GM12872 (cell line): ENCODE results near the gene HMCES.

ENCODE experiments used
- CTCF ChIP-seq: IDR thresholded peaks from 3 replicates; pipeline ENCODE4 v1.5.1; 2011; ENCODE audit warnings: low read depth, mild to moderate bottlenecking, low read length, moderate library complexity; ENCODE audit not compliant: insufficient read depth

HMCES gene

GRCh38 chr3:129261894-129262293, 16.8 kb upstream of the HMCES start:
- no peak for TF ChIP-seq CTCF

DNA sequence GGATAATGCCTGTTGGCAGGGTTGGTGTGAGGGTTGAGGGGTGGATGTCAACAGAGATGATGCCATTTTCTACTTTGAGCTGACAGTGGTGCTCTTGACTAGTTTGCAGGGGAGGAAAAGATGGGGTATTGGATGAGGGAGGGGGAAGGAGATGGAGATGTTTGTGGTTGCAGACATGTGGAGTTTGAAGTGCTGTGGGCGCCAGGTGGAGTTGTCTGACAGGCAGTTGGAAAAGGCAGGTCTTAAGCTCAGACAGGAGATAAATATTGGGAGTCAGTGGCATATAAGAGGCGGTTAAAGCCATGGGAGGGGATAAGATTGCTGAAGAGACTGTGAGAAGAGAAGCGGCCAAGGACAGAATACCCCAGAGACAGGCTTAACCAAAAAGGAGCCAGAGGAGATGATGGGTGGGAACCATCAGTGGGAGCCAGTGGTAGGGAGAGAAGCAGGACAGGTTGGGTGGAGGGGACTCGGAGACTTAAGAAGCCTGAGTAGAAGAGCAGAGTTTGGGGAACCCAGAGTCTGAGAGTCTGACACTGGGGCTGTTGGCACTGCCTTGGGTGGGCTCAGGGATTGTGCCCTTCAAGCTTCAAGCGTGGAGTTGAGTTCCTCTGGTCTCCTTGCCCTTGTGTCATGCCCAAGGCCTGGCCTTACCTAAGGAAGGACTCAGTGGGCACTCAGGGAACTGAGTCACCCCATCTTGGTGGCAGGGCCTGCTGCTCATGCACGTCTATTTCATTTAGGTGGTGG, 15.3 kb upstream of the HMCES start:
- TF ChIP-seq CTCF, result no peak

DNA sequence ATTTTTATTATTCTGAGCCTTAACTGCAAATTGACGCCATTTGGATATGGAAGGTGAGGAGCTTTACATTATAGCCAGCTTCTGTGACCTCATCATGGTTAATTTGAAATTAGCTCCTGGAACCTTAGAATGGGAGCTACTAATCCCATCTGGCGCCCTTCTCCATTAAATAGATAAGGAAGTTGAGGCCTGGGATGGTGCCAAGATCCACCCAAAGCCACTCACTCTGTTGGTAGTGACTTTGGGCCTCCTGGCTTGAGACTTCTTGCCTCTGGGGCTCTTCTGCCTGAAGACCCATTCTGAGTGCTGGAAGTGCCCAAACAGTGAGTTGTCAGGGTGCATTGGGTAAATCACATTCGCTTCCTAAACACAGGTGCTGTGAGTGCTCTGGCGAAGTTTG, 12.0 kb upstream of the HMCES start:
- TF ChIP-seq CTCF, result no peak

GRCh38 chr3:129268396-129268795, 10.3 kb upstream of the HMCES start:
- no peak for TF ChIP-seq CTCF

DNA sequence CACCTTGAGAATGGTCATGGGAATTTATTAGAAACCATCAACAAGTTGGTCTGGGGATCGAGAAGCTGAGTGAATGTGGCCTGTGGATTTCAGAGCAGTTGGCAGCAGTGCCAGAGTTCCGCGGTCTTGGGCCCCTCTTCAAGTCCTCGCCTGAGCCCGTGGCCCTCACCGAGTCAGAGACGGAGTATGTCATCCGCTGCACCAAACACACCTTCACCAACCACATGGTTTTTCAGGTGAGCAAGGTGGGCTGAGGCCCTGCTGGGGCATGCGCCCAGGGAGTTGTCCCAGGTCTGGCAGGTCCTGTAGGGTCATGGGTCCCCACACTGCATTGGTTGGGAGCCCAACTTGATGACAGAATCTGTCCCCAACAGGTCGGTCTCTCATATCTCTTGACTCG, 7.0 kb upstream of the HMCES start:
- no peak for TF ChIP-seq CTCF

DNA sequence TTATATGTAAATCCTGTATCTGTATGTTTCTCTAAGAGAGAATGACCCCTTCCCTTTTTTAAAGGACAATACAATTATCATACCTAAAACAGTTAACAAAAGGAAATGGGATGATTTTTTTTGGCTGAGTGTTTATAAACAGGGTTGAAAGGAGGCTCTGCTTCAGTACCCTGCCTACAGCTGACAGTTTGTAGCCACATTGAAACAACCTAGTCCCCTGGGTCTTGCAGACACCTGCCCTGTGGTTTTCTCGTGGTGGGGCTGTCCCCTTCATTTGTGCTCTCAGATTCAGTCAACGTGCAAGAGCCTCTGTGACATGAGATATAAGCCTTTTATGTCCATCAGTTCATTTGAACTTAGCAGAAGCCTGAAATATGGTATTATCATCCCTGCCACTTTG, 2.3 kb upstream of the HMCES start:
- TF ChIP-seq CTCF, result no peak

- TF ChIP-seq CTCF, result no peak
Measured at GRCh38 chr3:129277829-129278271, 820 bp upstream of the HMCES start.
